Endothelial cell of umbilical vein (primary cell): Measurements from ENCODE around the gene ATP5MC2. TPM values are rescaled to one million over a fixed set of nuclear protein-coding genes. Genes with fewer than 3 reads are reported as not detected.
A peak's percentile ranks its signal among the peaks of the same experiment; 100 is the strongest.

Experiments used
- Bru-seq: library from RNA; stranded (reverse); fragments of 400-500 nt; gene quantifications from one replicate; lab custom pipeline; 2021; lab: Mats Ljungman, UMichigan
- BruChase-seq, 2 experiments: library from RNA; stranded (reverse); fragments of 400-500 nt; gene quantifications; one replicate each; lab custom pipeline; 2021; lab: Mats Ljungman, UMichigan
- BruUV-seq: library from RNA; stranded (reverse); fragments of 400-500 nt; replicated peaks from 2 replicates; lab custom pipeline; 2021; lab: Mats Ljungman, UMichigan
- CTCF ChIA-PET: fragments of 300-600, 350-600 bp; sonication (Branson Sonifier 250); formaldehyde crosslinking; loops from one replicate; lab custom pipeline; 2021; ENCODE audit warnings: antibody characterized with exemption, inconsistent platforms; lab: Charles Lee
- POLR2A ChIA-PET: fragments of 300-600, 350-600 bp; sonication (Branson Sonifier 250); formaldehyde crosslinking; loops from one replicate; lab custom pipeline; 2021; ENCODE audit warnings: antibody characterized with exemption, inconsistent platforms; lab: Charles Lee
- DNase-seq: peaks from one replicate; pipeline ENCODE4 v3.0.0-alpha.2; 2011; ENCODE audit warnings: low read depth, low spot score
- FAIRE-seq: peaks from 2 replicates; lab custom pipeline; 2011; peaks lifted over from hg19 to GRCh38; lab: Jason Lieb, UNC
- H2AFZ ChIP-seq: 2 replicates; pipeline ENCODE4 v1.6.0; 2012; ENCODE audit warnings: low read depth, low read length, control low read depth, inconsistent platforms
- H3K27ac ChIP-seq: 2 replicates; pipeline ENCODE4 v1.5.1; 2011; ENCODE audit warnings: low read depth, mild to moderate bottlenecking, control low read depth, low read length, moderate library complexity; ENCODE audit not compliant: insufficient read depth
- H3K27me3 ChIP-seq, 2 experiments: 2 replicates each; pipeline versions ENCODE4 v1.6.0 to v1.6.1; 2011; ENCODE audit warnings: low read length in 2 of 2, mixed read lengths in 1 of 2; ENCODE audit not compliant: control insufficient read depth in 2 of 2, insufficient read depth in 2 of 2
- H3K36me3 ChIP-seq, 2 experiments: 2 replicates in 1 of 2; 3 replicates in 1 of 2; pipeline ENCODE4 v1.5.1; 2011; ENCODE audit warnings: low read length in 2 of 2, mild to moderate bottlenecking in 1 of 2, moderate library complexity in 1 of 2; ENCODE audit not compliant: control insufficient read depth in 2 of 2, insufficient read depth in 2 of 2; ENCODE audit errors: extremely low read depth in 1 of 2
- H3K4me1 ChIP-seq: 3 replicates; pipeline ENCODE4 v1.5.1; 2011; ENCODE audit warnings: mild to moderate bottlenecking, low read length; ENCODE audit not compliant: control insufficient read depth, insufficient read depth; ENCODE audit errors: extremely low read depth
- H3K4me2 ChIP-seq: 2 replicates; pipeline ENCODE4 v1.6.1; 2011; ENCODE audit warnings: low read length, control low read depth, mixed read lengths; ENCODE audit not compliant: insufficient read depth
- H3K4me3 ChIP-seq, 3 experiments: fragments of 200-600 bp in 1 of 3; sonication (generic), shearing (Covaris generic) in 1 of 3; replicated peaks in 1 of 3; 2 replicates each; pipeline ENCODE4 v1.5.1; 2011 to 2016; ENCODE audit warnings: control low read depth in 3 of 3, low read length in 3 of 3, mild to moderate bottlenecking in 2 of 3, inconsistent platforms in 1 of 3, low read depth in 1 of 3, moderate library complexity in 1 of 3; ENCODE audit not compliant: insufficient read depth in 1 of 3
- H3K79me2 ChIP-seq: 2 replicates; pipeline ENCODE4 v1.6.0; 2012; ENCODE audit warnings: low read length, inconsistent platforms; ENCODE audit not compliant: control insufficient read depth, insufficient read depth
- H3K9ac ChIP-seq: replicated peaks from 2 replicates; pipeline ENCODE3; 2011; ENCODE audit warnings: low read length, control low read depth; ENCODE audit not compliant: insufficient read depth; ENCODE audit errors: extremely low read depth
- H3K9me1 ChIP-seq: replicated peaks from 3 replicates; pipeline ENCODE4 v1.6.0; 2011; ENCODE audit warnings: mild to moderate bottlenecking, low read length; ENCODE audit not compliant: control insufficient read depth, insufficient read depth; ENCODE audit errors: extremely low read depth
- H3K9me3 ChIP-seq: replicated peaks from 2 replicates; pipeline ENCODE4 v1.5.1; 2012; ENCODE audit warnings: low read length, inconsistent platforms; ENCODE audit not compliant: control insufficient read depth, insufficient read depth
- H4K20me1 ChIP-seq: replicated peaks from 2 replicates; pipeline ENCODE3; 2011; ENCODE audit warnings: mild to moderate bottlenecking, low read length; ENCODE audit not compliant: control insufficient read depth, insufficient read depth; ENCODE audit errors: extremely low read depth
- CTCF ChIP-seq, 2 donors: IDR thresholded peaks; 1 replicate in 1 of 2; 2 replicates in 1 of 2; pipeline ENCODE4 v1.5.1; 2011; ENCODE audit warnings: low read length in 2 of 2, mild to moderate bottlenecking in 2 of 2, moderate library complexity in 2 of 2, control low read depth in 1 of 2, inconsistent platforms in 1 of 2, low read depth in 1 of 2; ENCODE audit not compliant: insufficient read depth in 1 of 2; ENCODE audit errors: extremely low read depth in 1 of 2
- EZH2 ChIP-seq: IDR thresholded peaks from 2 replicates; pipeline ENCODE4 v1.6.1; 2012; ENCODE audit warnings: borderline replicate concordance, low read depth, mild to moderate bottlenecking, moderate library complexity, low read length, inconsistent platforms; ENCODE audit not compliant: severe bottlenecking
- FOS ChIP-seq: IDR thresholded peaks from 2 replicates; pipeline ENCODE4 v1.6.1; 2011; ENCODE audit warnings: mild to moderate bottlenecking, low read length, moderate library complexity, borderline replicate concordance; ENCODE audit not compliant: insufficient read depth
- GATA2 ChIP-seq: IDR thresholded peaks from 2 replicates; pipeline ENCODE4 v1.7.0; 2011; ENCODE audit warnings: low read depth, mild to moderate bottlenecking, moderate library complexity, mixed read lengths, low read length; ENCODE audit not compliant: insufficient read length, insufficient read depth
- JUN ChIP-seq: IDR thresholded peaks from 2 replicates; pipeline ENCODE4 v1.6.1; 2011; ENCODE audit warnings: borderline replicate concordance, low read depth; ENCODE audit not compliant: insufficient read length, insufficient read depth
- MYC ChIP-seq: IDR thresholded peaks from one replicate; pipeline ENCODE4 v1.6.1; 2011; ENCODE audit warnings: mild to moderate bottlenecking, low read depth, low read length
- POLR2A ChIP-seq: IDR thresholded peaks from 2 replicates; pipeline ENCODE4 v1.6.1; 2012; ENCODE audit warnings: low read depth, mild to moderate bottlenecking, control low read depth, low read length
- POLR2AphosphoS5 ChIP-seq: IDR thresholded peaks from 2 replicates; pipeline ENCODE4 v1.6.1; 2012; ENCODE audit warnings: low read depth, mild to moderate bottlenecking, control low read depth, low read length, moderate library complexity; ENCODE audit not compliant: insufficient read depth
- dilution Hi-C: fragments of 300-500 bp; cut with MboI; formaldehyde crosslinking; loops from one replicate; pipeline ENCODE4 v1.15.0; 2019; ENCODE audit warnings: low sequenced_read_pairs; ENCODE audit not compliant: extremely low pct_ligation_motif_present
- intact Hi-C: fragments of 100-400 bp; cut with micrococcal nuclease; formaldehyde crosslinking; loops from one replicate; pipeline ENCODE4 v1.10.0; 2022
- long read RNA-seq: library from polyadenylated mRNA; stranded (forward); transcript quantifications from one replicate; pipeline ENCODE4 v2.0.0, GENCODE V29; 2021
- polyA minus RNA-seq, 3 experiments: library from RNA; depleted of rRNA, polyadenylated mRNA; stranded (reverse); fragments of >200 nt; gene quantifications; 1 replicate in 1 of 3; 2 replicates in 2 of 3; pipeline ENCODE4 v1.2.3, GENCODE V29; 2011
- polyA plus RNA-seq, 4 experiments: library from polyadenylated mRNA; depleted of rRNA in 3 of 4; stranded (reverse) in 3 of 4; unstranded in 1 of 4; fragments of >200 nt; gene quantifications; 2 replicates each; pipeline versions ENCODE4 v1.2.1 to v1.2.3, GENCODE V29; 2011 to 2012; ENCODE audit warnings: missing spikeins in 1 of 4
- total RNA-seq: library from RNA; stranded (reverse); gene quantifications from 2 replicates; pipeline ENCODE4 v1.2.3, GENCODE V29; 2021
- TF ChIP-seq, protein P1 (sequence below): IDR thresholded peaks from 2 replicates; pipeline ENCODE4 v1.6.1; 2011; ENCODE audit not compliant: insufficient read depth, insufficient read length

The ATP5MC2 gene
- 375 and 402 TPM in 2 replicates for total RNA-seq
- polyA plus RNA-seq, result 820 and 971 TPM in 2 replicates
- polyA plus RNA-seq (2011; cell fraction: cytosol; rRNA removed), result 532 and 616 TPM in 2 replicates
- 178 and 218 TPM in 2 replicates for polyA plus RNA-seq (2011; cell fraction: nucleus; rRNA removed)
- polyA plus RNA-seq (2012), result 505 and 689 TPM in 2 replicates
- 1,130 and 1,205 TPM in 2 replicates for polyA minus RNA-seq
- 471 TPM for polyA minus RNA-seq (2011; cell fraction: cytosol; rRNA and poly(A)+ RNA removed)
- polyA minus RNA-seq (2011; cell fraction: nucleus; rRNA and poly(A)+ RNA removed), result 100 and 119 TPM in 2 replicates
- percentile 93 among the genes with signal in this experiment for Bru-seq, nascent RNA
- percentile 84 among the genes with signal in this experiment for BruChase-seq, experiment 1, labeled RNA remaining after a 6-hour chase
- BruChase-seq, experiment 2, labeled RNA remaining after a 2-hour chase, result percentile 81 among the genes with signal in this experiment
- long read RNA-seq, transcript ATP5MC2-203 (4 exons, 1,976 nt), result minor isoform, 123 of 1,071 reads
- long read RNA-seq, transcript ATP5MC2-202 (5 exons, 878 nt), result major isoform, 714 of 1,071 reads
- long read RNA-seq, transcript ATP5MC2-205 (5 exons, 728 nt), result minor isoform, 5 of 1,071 reads
- long read RNA-seq, partial matches to known transcripts, result 12 of 1,071 reads
- long read RNA-seq, other reads (novel, unspliced or antisense), result 215 of 1,071 reads

DNA sequence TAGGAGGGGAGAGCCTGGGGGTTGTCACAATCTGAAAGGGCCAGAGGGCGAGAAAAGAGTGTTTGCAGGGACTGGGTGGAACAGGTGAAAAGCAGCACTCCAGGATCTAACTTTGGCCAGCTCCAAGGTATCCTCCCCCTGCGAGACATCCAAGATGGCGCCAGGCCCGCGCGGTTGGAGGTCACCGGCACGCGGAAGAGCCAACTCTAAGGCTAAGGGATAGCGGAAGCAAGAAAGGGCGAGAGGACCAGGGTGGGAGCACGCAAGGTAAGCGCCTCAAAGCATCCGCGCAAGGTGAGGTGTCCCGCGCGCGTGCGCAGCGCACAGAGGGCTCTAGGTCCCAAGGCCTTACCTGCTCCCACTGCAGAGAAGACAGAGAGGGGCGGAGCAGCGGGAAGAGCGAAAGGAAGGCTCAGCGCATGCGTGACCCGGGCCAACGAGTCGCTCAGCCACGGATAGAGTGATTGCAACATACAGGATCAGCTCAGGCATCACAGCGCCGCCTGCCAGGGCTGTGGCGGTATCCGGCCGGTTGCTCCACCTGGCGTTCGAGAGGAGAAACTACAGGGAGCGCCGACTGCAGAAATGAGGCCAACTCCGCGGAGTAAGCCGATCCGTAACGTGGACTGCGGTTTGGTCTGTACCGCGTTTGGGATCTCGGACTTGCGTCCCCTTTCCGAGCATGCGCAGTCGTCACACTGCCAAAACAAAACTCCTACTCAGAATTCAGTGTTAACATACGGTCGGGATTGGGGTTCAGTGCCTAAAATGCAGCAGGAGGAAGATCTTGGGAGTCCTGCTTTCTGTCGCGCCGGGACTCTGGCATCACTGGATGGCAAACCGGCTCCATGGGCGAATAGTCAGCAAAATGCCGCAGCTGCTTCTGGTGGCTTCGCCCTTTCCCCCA lies at the start of gene ATP5MC2:
ATP5MC2 (minus strand) TSS at position 383 of the 907 bp plus-strand sequence. CDS start 3,469 bp downstream, outside the sequence.
- TSS peak; percentile 64 for BruUV-seq
- peak; percentile 99 for FAIRE-seq

More for the DNA sequence above, at the start of gene ATP5MC2:
- H2AFZ ChIP-seq, result peak within 1 kb of the TSS; percentile 99
- peaks cover 26% of the 10 kb centered on the region for H3K4me1 ChIP-seq
- dilution Hi-C loops, result no loop called here
- DNase-seq, result peak; percentile 100
- peaks cover 3 to 5% of the 10 kb centered on the region in 2 experiments for H3K36me3 ChIP-seq
- H4K20me1 ChIP-seq, result no peaks in the 10 kb centered on the region
- H3K79me2 ChIP-seq, result peaks cover 38% of the 10 kb centered on the region
- ChIA-PET POLR2A (interaction anchor here (0.9 to 1.0 kb wide), 3 partner anchors 8 to 132 kb away, joined by 3 read pairs; partner anchors contain the start of gene ATF7), CTCF (interaction anchor here (0.5 to 6.2 kb wide), 43 partner anchors 8 to 695 kb away, joined by 3 to 213 read pairs (median 5); partner anchors contain the start of gene ATF7)
- intact Hi-C loops, result loop anchor here (1.0 to 5.0 kb wide), 7 partner anchors 20 to 224 kb away; partner anchors contain the start of genes ATF7, PCBP2 and TARBP2
- H3K9me1 ChIP-seq, result no peaks in the 10 kb centered on the region
- no peaks in the 10 kb centered on the region for H3K27me3 ChIP-seq
- peak; percentile 94 for TF ChIP-seq POLR2AphosphoS5
- TF ChIP-seq MYC, result peak; percentile 60
- TF ChIP-seq FOS, result no peak
- TF ChIP-seq CTCF (IDR thresholded peaks at IDR 0.05; ENCODE audit: extremely low read depth in 1 of 2, insufficient read depth in 1 of 2, low read depth in 1 of 2, low read length in 2 of 2), result peak; percentile 99 to 100
- no peak for TF ChIP-seq EZH2
- no peak for TF ChIP-seq GATA2
- TF ChIP-seq JUN, result no peak
- TF ChIP-seq POLR2A, result peak; percentile 94
- TF ChIP-seq, protein P1, sequence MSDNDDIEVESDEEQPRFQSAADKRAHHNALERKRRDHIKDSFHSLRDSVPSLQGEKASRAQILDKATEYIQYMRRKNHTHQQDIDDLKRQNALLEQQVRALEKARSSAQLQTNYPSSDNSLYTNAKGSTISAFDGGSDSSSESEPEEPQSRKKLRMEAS, result no peak
- no peaks in the 10 kb centered on the region for H3K9me3 ChIP-seq
- H3K9ac ChIP-seq, result peak within 1 kb of the TSS; percentile 66
- peak within 1 kb of the TSS; percentile 56 for H3K27ac ChIP-seq
- peak within 1 kb of the TSS; percentile 82 for H3K4me2 ChIP-seq
- peak within 1 kb of the TSS; percentile 55 to 86 (median 60) for H3K4me3 ChIP-seq
